Measurements from ENCODE around the gene PDSS2. TPM values are rescaled to one million over a fixed set of nuclear protein-coding genes. Genes with fewer than 3 reads are reported as not detected.

PDSS2 gene
- polyA plus RNA-seq, 1 donor (not counting 4 experiments of a cell fraction or from before 2014, with no cell fraction given): 12.5 TPM

GRCh38 chr6:107313776-107314175 is 145.6 kb downstream of the PDSS2 start:
- Histone ChIP-seq H3K27ac (ENCODE audit: control insufficient read depth, insufficient read depth, low read length) (no peak overlapping the region), H3K36me3 (ENCODE audit: control insufficient read depth in 2 of 2, extremely low read depth in 1 of 2, insufficient read depth in 2 of 2, low read length in 2 of 2) (no peaks in the 10 kb centered on the region), H3K9ac (ENCODE audit: control insufficient read depth, extremely low read depth, insufficient read depth, low read length) (no peak overlapping the region), H3K4me1 (ENCODE audit: control insufficient read depth, extremely low read depth, insufficient read depth, low read length) (no peaks in the 10 kb centered on the region), H2AFZ (ENCODE audit: control insufficient read depth, low read length) (no peak overlapping the region), H4K20me1 (ENCODE audit: control insufficient read depth, extremely low read depth, insufficient read depth, low read length) (no peaks in the 10 kb centered on the region), H3K27me3 (ENCODE audit: control insufficient read depth, extremely low read depth, insufficient read depth, low read length) (no peaks in the 10 kb centered on the region), H3K9me3 (ENCODE audit: control insufficient read depth, low read depth, low read length) (no peaks in the 10 kb centered on the region), H3K79me2 (ENCODE audit: control insufficient read depth, insufficient read depth, low read length) (no peaks in the 10 kb centered on the region), H3K4me2 (ENCODE audit: control insufficient read depth, extremely low read depth, insufficient read depth, low read depth, low read length) (no peak overlapping the region), H3K4me3 (ENCODE audit: control insufficient read depth in 2 of 3, extremely low read depth in 1 of 3, insufficient read depth in 2 of 3, low read depth in 1 of 3, low read length in 3 of 3) (no peak overlapping the region), H3K9me1 (ENCODE audit: control insufficient read depth, extremely low read depth, insufficient read depth, low read length) (no peaks in the 10 kb centered on the region)
- FAIRE-seq (no peak), DNase-seq (ENCODE audit: low read depth, low spot score) (no peak)
- TF ChIP-seq CTCF (optimal IDR thresholded peaks at IDR 0.05 in 1 of 3, IDR thresholded peaks at IDR 0.05 in 1 of 3, conservative IDR thresholded peaks at IDR 0.05 in 1 of 3; ENCODE audit: extremely low read depth in 1 of 3, insufficient read depth in 2 of 3, low read length in 3 of 3): no peak
- no peak for TF ChIP-seq EZH2 (IDR thresholded peaks at IDR 0.05; ENCODE audit: low read length)
- dilution Hi-C loops (cut with MboI; ENCODE audit: extremely low pct_ligation_motif_present, low sequenced_read_pairs): no loop called here

GRCh38 chr6:107310362-107310761 is 149.0 kb downstream of the PDSS2 start:
- no peak overlapping the region for H3K4me2 ChIP-seq (ENCODE audit: control insufficient read depth, extremely low read depth, insufficient read depth, low read depth, low read length)
- dilution Hi-C loops (cut with MboI; ENCODE audit: extremely low pct_ligation_motif_present, low sequenced_read_pairs): no loop called here
- H3K4me1 ChIP-seq (ENCODE audit: control insufficient read depth, extremely low read depth, insufficient read depth, low read length): peaks cover 3% of the 10 kb centered on the region
- H3K9ac ChIP-seq (ENCODE audit: control insufficient read depth, extremely low read depth, insufficient read depth, low read length): no peak overlapping the region
- no peak for FAIRE-seq
- H3K27ac ChIP-seq (ENCODE audit: control insufficient read depth, insufficient read depth, low read length): no peak overlapping the region
- H4K20me1 ChIP-seq (ENCODE audit: control insufficient read depth, extremely low read depth, insufficient read depth, low read length): no peaks in the 10 kb centered on the region
- H3K36me3 ChIP-seq (ENCODE audit: control insufficient read depth in 2 of 2, extremely low read depth in 1 of 2, insufficient read depth in 2 of 2, low read length in 2 of 2): no peaks in the 10 kb centered on the region
- no peak for TF ChIP-seq CTCF (optimal IDR thresholded peaks at IDR 0.05 in 1 of 3, IDR thresholded peaks at IDR 0.05 in 1 of 3, conservative IDR thresholded peaks at IDR 0.05 in 1 of 3; ENCODE audit: extremely low read depth in 1 of 3, insufficient read depth in 2 of 3, low read length in 3 of 3)
- TF ChIP-seq EZH2 (IDR thresholded peaks at IDR 0.05; ENCODE audit: low read length): no peak
- DNase-seq (ENCODE audit: low read depth, low spot score): no peak
- H3K27me3 ChIP-seq (ENCODE audit: control insufficient read depth, extremely low read depth, insufficient read depth, low read length): no peaks in the 10 kb centered on the region
- no peak overlapping the region for H3K4me3 ChIP-seq (ENCODE audit: control insufficient read depth in 2 of 3, extremely low read depth in 1 of 3, insufficient read depth in 2 of 3, low read depth in 1 of 3, low read length in 3 of 3)
- no peaks in the 10 kb centered on the region for H3K79me2 ChIP-seq (ENCODE audit: control insufficient read depth, insufficient read depth, low read length)
- H2AFZ ChIP-seq (ENCODE audit: control insufficient read depth, low read length): no peak overlapping the region
- no peaks in the 10 kb centered on the region for H3K9me1 ChIP-seq (ENCODE audit: control insufficient read depth, extremely low read depth, insufficient read depth, low read length)
- no peaks in the 10 kb centered on the region for H3K9me3 ChIP-seq (ENCODE audit: control insufficient read depth, low read depth, low read length)

All from keratinocyte (primary cell).